Neural progenitor cell (in vitro differentiated cells): ENCODE results near the gene TSEN34. TPM values are rescaled to one million over a fixed set of nuclear protein-coding genes. Genes with fewer than 3 reads are reported as not detected.

Experiments used
- DNase-seq: peaks from one replicate; pipeline ENCODE4 v3.0.0-alpha.2; 2016; ENCODE audit warnings: low spot score
- H2AFZ ChIP-seq: fragments of 200-600 bp; sonication (generic); replicated peaks from 2 replicates; pipeline ENCODE4 v1.6.1; 2016; ENCODE audit warnings: antibody characterized with exemption
- H3F3A ChIP-seq: fragments of 200-600 bp; sonication (generic); 2 replicates; pipeline ENCODE4 v1.6.1; 2016; ENCODE audit warnings: antibody characterized with exemption, low read depth
- H3K27ac ChIP-seq: fragments of 200-600 bp; sonication (generic); 2 replicates; pipeline ENCODE4 v1.5.1; 2016; ENCODE audit warnings: mild to moderate bottlenecking
- H3K27me3 ChIP-seq: fragments of 200-600 bp; sonication (generic); 2 replicates; pipeline ENCODE4 v1.6.1; 2016; ENCODE audit warnings: mild to moderate bottlenecking, moderate library complexity
- H3K36me3 ChIP-seq: fragments of 200-600 bp; sonication (generic); 2 replicates; pipeline ENCODE4 v1.5.1; 2016
- H3K4me1 ChIP-seq: fragments of 200-600 bp; sonication (generic); 2 replicates; pipeline ENCODE4 v1.6.1; 2016; ENCODE audit warnings: mixed run types
- H3K4me2 ChIP-seq: fragments of 200-600 bp; sonication (generic); 2 replicates; pipeline ENCODE4 v1.6.1; 2016
- H3K4me3 ChIP-seq: fragments of 200-600 bp; sonication (generic); 2 replicates; pipeline ENCODE4 v1.5.1; 2016
- H3K79me2 ChIP-seq: fragments of 200-600 bp; sonication (generic); 2 replicates; pipeline ENCODE4 v1.6.1; 2016; ENCODE audit warnings: low read depth
- H3K9ac ChIP-seq: fragments of 200-600 bp; sonication (generic); 2 replicates; pipeline ENCODE4 v1.6.1; 2016
- H3K9me3 ChIP-seq: fragments of 200-600 bp; sonication (generic); 2 replicates; pipeline ENCODE4 v1.5.1; 2016; ENCODE audit warnings: low read depth
- H4K20me1 ChIP-seq: fragments of 200-600 bp; sonication (generic); 2 replicates; pipeline ENCODE4 v1.6.1; 2016; ENCODE audit warnings: low read depth
- H3K27ac Mint-ChIP-seq: 3 replicates; pipeline ENCODE4 v1.8.0; 2021; ENCODE audit warnings: mixed read lengths
- H3K27me3 Mint-ChIP-seq: 2 replicates; pipeline ENCODE4 v1.8.0; 2022; ENCODE audit warnings: low read depth, mild to moderate bottlenecking, inconsistent platforms, moderate library complexity, mixed read lengths; ENCODE audit not compliant: insufficient read depth
- H3K36me3 Mint-ChIP-seq: 3 replicates; pipeline ENCODE4 v1.8.0; 2021; ENCODE audit warnings: mixed read lengths
- H3K4me1 Mint-ChIP-seq: 3 replicates; pipeline ENCODE4 v1.8.0; 2021; ENCODE audit warnings: mixed read lengths
- H3K4me3 Mint-ChIP-seq: 3 replicates; pipeline ENCODE4 v1.8.0; 2021; ENCODE audit warnings: mild to moderate bottlenecking, moderate library complexity, mixed read lengths
- H3K9me3 Mint-ChIP-seq: 3 replicates; pipeline ENCODE4 v1.8.0; 2020; ENCODE audit warnings: mixed read lengths
- EZH2 ChIP-seq: fragments of 200-600 bp; sonication (generic); IDR thresholded peaks from 2 replicates; pipeline ENCODE4 v1.6.1; 2017; ENCODE audit warnings: antibody characterized with exemption, mild to moderate bottlenecking, moderate library complexity
- EZH2phosphoT487 ChIP-seq: fragments of 200-600 bp; sonication (generic); IDR thresholded peaks from 2 replicates; pipeline ENCODE4 v1.6.1; 2017; ENCODE audit warnings: antibody characterized with exemption
- total RNA-seq: library from RNA; depleted of rRNA; stranded (reverse); fragments of >200 nt; gene quantifications from 2 replicates; pipeline ENCODE4 v1.2.3, GENCODE V29; 2015; ENCODE audit warnings: low replicate concordance
- TF ChIP-seq, protein P1 (sequence below): fragments of 200-600 bp; sonication (generic); IDR thresholded peaks from 2 replicates; pipeline ENCODE4 v1.5.1; 2017; ENCODE audit warnings: antibody characterized with exemption, mild to moderate bottlenecking

Gene TSEN34
- total RNA-seq, 1 donor from 2014 or later, result 10.3 TPM

DNA sequence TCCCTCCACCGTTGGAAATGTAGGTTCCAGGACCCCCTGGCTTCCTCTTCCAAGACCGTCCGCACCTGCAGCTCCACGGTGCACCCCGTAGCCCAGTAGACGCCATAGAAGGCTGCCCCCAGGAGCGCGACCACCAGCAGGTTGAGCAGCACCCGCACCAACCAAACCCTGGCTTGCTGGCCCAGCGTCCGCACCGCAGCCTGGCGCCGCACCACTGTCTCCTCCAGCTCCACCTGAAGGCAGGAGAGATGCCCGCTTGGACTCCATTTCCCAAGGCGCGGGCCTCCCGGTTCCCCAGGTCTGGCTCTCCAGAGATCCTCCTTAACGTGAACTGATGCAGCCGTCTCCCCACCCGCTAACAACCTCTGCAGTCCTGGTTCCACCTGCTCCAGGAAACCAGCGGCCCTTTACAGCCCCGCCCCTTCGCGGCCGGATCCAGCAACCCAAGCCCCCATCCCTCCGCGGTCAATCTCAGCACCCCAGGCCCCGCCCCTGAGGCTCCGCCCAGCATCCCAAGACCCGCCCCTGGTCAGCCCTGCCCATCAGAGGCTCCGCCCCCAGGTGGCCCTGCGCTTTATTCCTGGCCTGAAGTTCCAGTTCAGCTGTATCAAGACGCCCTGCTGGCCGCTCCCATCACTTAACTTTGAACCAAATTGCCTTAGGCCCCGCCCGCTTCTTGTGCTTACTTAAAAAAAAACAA, 26.6 kb upstream of the TSEN34 start:
- Histone ChIP-seq H3K27ac (no peak overlapping the region), H3K27me3 (peaks cover 39% of the 10 kb centered on the region), H3K9ac (no peak overlapping the region), H2AFZ (no peak overlapping the region), H3K36me3 (no peaks in the 10 kb centered on the region), H4K20me1 (no peaks in the 10 kb centered on the region), H3K79me2 (no peaks in the 10 kb centered on the region), H3K4me1 (no peaks in the 10 kb centered on the region), H3F3A (peaks cover 14% of the 10 kb centered on the region), H3K9me3 (no peaks in the 10 kb centered on the region), H3K4me3 (no peak overlapping the region), H3K4me2 (no peak overlapping the region)
- Mint-ChIP-seq H3K4me1 (peaks cover 18% of the 10 kb centered on the region), H3K27me3 (peaks cover 14% of the 10 kb centered on the region), H3K9me3 (peaks cover 34% of the 10 kb centered on the region), H3K27ac (no peak overlapping the region), H3K4me3 (no peak overlapping the region), H3K36me3 (peaks cover 13% of the 10 kb centered on the region)
- TF ChIP-seq, protein P1, sequence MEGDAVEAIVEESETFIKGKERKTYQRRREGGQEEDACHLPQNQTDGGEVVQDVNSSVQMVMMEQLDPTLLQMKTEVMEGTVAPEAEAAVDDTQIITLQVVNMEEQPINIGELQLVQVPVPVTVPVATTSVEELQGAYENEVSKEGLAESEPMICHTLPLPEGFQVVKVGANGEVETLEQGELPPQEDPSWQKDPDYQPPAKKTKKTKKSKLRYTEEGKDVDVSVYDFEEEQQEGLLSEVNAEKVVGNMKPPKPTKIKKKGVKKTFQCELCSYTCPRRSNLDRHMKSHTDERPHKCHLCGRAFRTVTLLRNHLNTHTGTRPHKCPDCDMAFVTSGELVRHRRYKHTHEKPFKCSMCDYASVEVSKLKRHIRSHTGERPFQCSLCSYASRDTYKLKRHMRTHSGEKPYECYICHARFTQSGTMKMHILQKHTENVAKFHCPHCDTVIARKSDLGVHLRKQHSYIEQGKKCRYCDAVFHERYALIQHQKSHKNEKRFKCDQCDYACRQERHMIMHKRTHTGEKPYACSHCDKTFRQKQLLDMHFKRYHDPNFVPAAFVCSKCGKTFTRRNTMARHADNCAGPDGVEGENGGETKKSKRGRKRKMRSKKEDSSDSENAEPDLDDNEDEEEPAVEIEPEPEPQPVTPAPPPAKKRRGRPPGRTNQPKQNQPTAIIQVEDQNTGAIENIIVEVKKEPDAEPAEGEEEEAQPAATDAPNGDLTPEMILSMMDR, result no peak
- TF ChIP-seq EZH2, result no peak
- TF ChIP-seq EZH2phosphoT487, result no peak
- peak; percentile 71 for DNase-seq

DNA sequence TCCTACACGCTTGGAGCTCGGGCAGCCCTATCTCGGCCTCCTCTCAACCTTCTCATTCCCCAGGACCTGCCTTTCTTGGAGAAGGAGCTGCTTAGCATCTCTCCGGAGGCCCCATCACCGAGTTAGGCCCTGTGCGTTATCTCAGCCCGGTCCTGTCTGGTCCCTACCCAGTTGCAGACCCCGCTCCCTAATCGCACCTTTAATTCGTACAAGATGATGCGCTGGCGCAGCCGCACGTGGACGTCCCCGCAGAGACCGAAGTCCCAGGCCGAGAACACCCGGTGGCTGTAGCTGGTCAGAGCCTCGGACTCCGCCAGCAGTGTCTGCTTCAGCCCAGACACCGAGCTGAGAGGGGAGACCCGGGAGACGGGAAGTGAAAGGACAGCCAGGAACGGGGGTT, 25.9 kb upstream of the TSEN34 start:
- H3K27me3 ChIP-seq, result peaks cover 39% of the 10 kb centered on the region
- H3K4me1 ChIP-seq, result no peaks in the 10 kb centered on the region
- TF ChIP-seq EZH2phosphoT487, result no peak
- TF ChIP-seq, protein P1, result no peak
- no peak for TF ChIP-seq EZH2
- Mint-ChIP-seq H3K9me3 (peaks cover 30% of the 10 kb centered on the region), H3K4me1 (peaks cover 13% of the 10 kb centered on the region), H3K36me3 (peaks cover 13% of the 10 kb centered on the region), H3K4me3 (no peak overlapping the region), H3K27ac (no peak overlapping the region), H3K27me3 (peaks cover 17% of the 10 kb centered on the region)
- no peak overlapping the region for H3K27ac ChIP-seq
- no peaks in the 10 kb centered on the region for H3K36me3 ChIP-seq
- no peak overlapping the region for H3K9ac ChIP-seq
- no peak for DNase-seq
- H3K4me3 ChIP-seq, result no peak overlapping the region
- H3K4me2 ChIP-seq, result no peak overlapping the region
- no peaks in the 10 kb centered on the region for H4K20me1 ChIP-seq
- peaks cover 12% of the 10 kb centered on the region for H3F3A ChIP-seq
- no peaks in the 10 kb centered on the region for H3K9me3 ChIP-seq
- no peak overlapping the region for H2AFZ ChIP-seq
- H3K79me2 ChIP-seq, result no peaks in the 10 kb centered on the region

- no peaks in the 10 kb centered on the region for H3K9me3 ChIP-seq
- TF ChIP-seq EZH2phosphoT487 (no peak), EZH2 (no peak)
- TF ChIP-seq, protein P1, result peak; percentile 73
- H4K20me1 ChIP-seq, result no peaks in the 10 kb centered on the region
- Mint-ChIP-seq H3K9me3 (peaks cover 20% of the 10 kb centered on the region), H3K4me1 (no peaks in the 10 kb centered on the region), H3K27me3 (peaks cover 11% of the 10 kb centered on the region), H3K27ac (no peak overlapping the region), H3K4me3 (no peak overlapping the region), H3K36me3 (peaks cover 6% of the 10 kb centered on the region)
- H3K27me3 ChIP-seq, result peaks cover 25% of the 10 kb centered on the region
- H3K9ac ChIP-seq, result no peak overlapping the region
- H3K79me2 ChIP-seq, result no peaks in the 10 kb centered on the region
- no peak overlapping the region for H3K4me3 ChIP-seq
- H3K4me2 ChIP-seq, result no peak overlapping the region
- H2AFZ ChIP-seq, result no peak overlapping the region
- H3K36me3 ChIP-seq, result no peaks in the 10 kb centered on the region
- no peak overlapping the region for H3K27ac ChIP-seq
- DNase-seq, result peak; percentile 91
- peaks cover 13% of the 10 kb centered on the region for H3F3A ChIP-seq
- peaks cover 3% of the 10 kb centered on the region for H3K4me1 ChIP-seq
These were observed 22.8 kb upstream of the TSEN34 start for GRCh38 chr19:54168174-54168917.
